HEK293 (cell line): ENCODE data around the gene MMAB.

Experiments used
- TCF7L2 ChIP-seq: IDR thresholded peaks from 2 replicates; pipeline ENCODE4 v1.6.1; 2011; ENCODE audit warnings: low read depth, mild to moderate bottlenecking, inconsistent platforms, low read length, moderate library complexity, borderline replicate concordance
- ZNF114 ChIP-seq: fragments of 450-650 bp; formaldehyde crosslinking; IDR thresholded peaks from 2 replicates; pipeline ENCODE4 v1.5.0; 2017; ENCODE audit warnings: missing biosample characterization, missing genetic modification characterization
- ZNF16 ChIP-seq: fragments of 450-650 bp; formaldehyde crosslinking; IDR thresholded peaks from 2 replicates; pipeline ENCODE4 v1.5.1; 2016; ENCODE audit warnings: low read depth, missing biosample characterization, missing genetic modification characterization
- ZNF19 ChIP-seq: fragments of 450-650 bp; formaldehyde crosslinking; IDR thresholded peaks from 2 replicates; pipeline ENCODE4; 2016; ENCODE audit warnings: missing biosample characterization, missing genetic modification characterization, low read depth
- ZNF311 ChIP-seq: fragments of 450-650 bp; formaldehyde crosslinking; IDR thresholded peaks from 2 replicates; pipeline ENCODE4 v1.5.1; 2017; ENCODE audit warnings: missing biosample characterization, missing genetic modification characterization, borderline replicate concordance
- ZNF48 ChIP-seq: fragments of 450-650 bp; formaldehyde crosslinking; IDR thresholded peaks from 2 replicates; pipeline ENCODE4 v1.5.1; 2016; ENCODE audit warnings: missing biosample characterization, missing genetic modification characterization
- TF ChIP-seq, protein P1 (sequence below): fragments of 450-650 bp; formaldehyde crosslinking; IDR thresholded peaks from 2 replicates; pipeline ENCODE4 v1.5.1; 2016; ENCODE audit warnings: missing biosample characterization, missing genetic modification characterization

DNA sequence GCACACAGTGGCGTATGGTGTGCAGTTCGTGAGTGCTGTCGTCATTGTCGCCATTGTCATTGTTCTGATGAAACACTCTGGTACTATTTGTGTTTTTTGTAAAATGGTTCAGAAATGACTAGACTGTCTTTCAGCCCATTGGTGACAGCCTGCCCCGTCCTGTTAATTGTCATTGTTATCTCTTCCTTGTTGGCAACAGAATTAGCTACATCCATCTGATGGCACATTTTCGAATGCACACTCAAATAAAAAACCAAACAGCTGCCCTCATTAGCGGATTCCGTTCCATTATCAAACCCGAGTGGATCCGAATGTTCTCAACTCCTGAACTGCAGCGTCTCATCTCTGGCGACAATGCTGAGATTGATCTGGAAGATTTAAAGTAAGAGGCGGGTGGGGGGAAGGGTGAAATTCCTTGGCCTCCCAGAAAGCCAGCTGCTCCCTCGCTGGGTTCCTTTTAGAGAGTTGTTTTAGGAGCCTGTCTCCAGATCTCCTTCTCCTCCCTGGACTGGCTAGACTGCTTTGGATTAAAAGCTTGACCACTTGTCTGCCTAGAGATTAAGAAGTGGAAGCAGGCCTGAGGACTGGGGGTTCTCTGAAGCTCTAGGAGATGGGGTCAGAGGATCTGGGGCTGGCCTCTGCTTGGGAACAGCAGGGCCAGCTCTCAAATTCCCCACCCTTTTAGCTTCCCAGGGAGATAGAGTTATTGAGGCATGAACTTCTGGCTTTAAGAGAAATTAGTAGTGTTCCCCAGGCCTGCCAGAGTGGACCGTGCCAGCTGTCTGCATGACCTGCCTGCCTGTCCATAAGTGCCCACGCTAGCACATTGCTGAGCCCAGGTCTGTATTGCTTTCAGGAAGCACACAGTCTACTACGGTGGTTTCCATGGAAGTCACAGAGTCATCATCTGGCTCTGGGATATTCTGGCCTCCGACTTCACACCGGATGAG, 43.3 kb downstream of the MMAB start:
- no peak for TF ChIP-seq TCF7L2
- TF ChIP-seq ZNF19, result no peak
- TF ChIP-seq ZNF311 (tag by site-specific recombination), result no peak
- TF ChIP-seq ZNF114 (tag by site-specific recombination), result no peak
- TF ChIP-seq, protein P1, sequence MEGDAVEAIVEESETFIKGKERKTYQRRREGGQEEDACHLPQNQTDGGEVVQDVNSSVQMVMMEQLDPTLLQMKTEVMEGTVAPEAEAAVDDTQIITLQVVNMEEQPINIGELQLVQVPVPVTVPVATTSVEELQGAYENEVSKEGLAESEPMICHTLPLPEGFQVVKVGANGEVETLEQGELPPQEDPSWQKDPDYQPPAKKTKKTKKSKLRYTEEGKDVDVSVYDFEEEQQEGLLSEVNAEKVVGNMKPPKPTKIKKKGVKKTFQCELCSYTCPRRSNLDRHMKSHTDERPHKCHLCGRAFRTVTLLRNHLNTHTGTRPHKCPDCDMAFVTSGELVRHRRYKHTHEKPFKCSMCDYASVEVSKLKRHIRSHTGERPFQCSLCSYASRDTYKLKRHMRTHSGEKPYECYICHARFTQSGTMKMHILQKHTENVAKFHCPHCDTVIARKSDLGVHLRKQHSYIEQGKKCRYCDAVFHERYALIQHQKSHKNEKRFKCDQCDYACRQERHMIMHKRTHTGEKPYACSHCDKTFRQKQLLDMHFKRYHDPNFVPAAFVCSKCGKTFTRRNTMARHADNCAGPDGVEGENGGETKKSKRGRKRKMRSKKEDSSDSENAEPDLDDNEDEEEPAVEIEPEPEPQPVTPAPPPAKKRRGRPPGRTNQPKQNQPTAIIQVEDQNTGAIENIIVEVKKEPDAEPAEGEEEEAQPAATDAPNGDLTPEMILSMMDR (tag by site-specific recombination), result no peak
- no peak for TF ChIP-seq ZNF48 (tag by site-specific recombination)
- no peak for TF ChIP-seq ZNF16 (tag by site-specific recombination)
